Measurements from ENCODE around the gene ATG101. TPM values are rescaled to one million over a fixed set of nuclear protein-coding genes. Genes with fewer than 3 reads are reported as not detected.

Gene ATG101
- polyA plus RNA-seq, 1 donor from 2014 or later: 53.9 TPM

- no peak overlapping the region for H2AFZ ChIP-seq (ENCODE audit: low read depth, low read length)
- no peak overlapping the region for H3K4me2 ChIP-seq (ENCODE audit: low read length)
- no peaks in the 10 kb centered on the region for H3F3A ChIP-seq (ENCODE audit: insufficient read depth, low read length, poor library complexity, severe bottlenecking)
- H3K27ac ChIP-seq (ENCODE audit: low read length): no peak overlapping the region
- no peaks in the 10 kb centered on the region for H3K36me3 ChIP-seq (ENCODE audit: insufficient read depth, low read length)
- no peak overlapping the region for H3K4me3 ChIP-seq (ENCODE audit: low read length)
- H4K20me1 ChIP-seq (ENCODE audit: insufficient read depth): no peaks in the 10 kb centered on the region
- no peaks in the 10 kb centered on the region for H3K79me2 ChIP-seq (replicated peaks; ENCODE audit: insufficient read depth, low read length)
- no peaks in the 10 kb centered on the region for H3K9me3 ChIP-seq (ENCODE audit: low read length)
- no peak overlapping the region for H3K9ac ChIP-seq (ENCODE audit: low read length)
- H3K9me2 ChIP-seq (ENCODE audit: insufficient read depth, low read length): no peaks in the 10 kb centered on the region
- no peak for TF ChIP-seq MXI1 (conservative IDR thresholded peaks at IDR 0.05; ENCODE audit: poor library complexity, severe bottlenecking)
- no peak for TF ChIP-seq RAD21 (conservative IDR thresholded peaks at IDR 0.05)
- no peak for TF ChIP-seq CTCF (IDR thresholded peaks at IDR 0.05; ENCODE audit: poor library complexity, severe bottlenecking)
- TF ChIP-seq POLR2AphosphoS5 (IDR thresholded peaks at IDR 0.05): no peak
- TF ChIP-seq REST (IDR thresholded peaks at IDR 0.05; ENCODE audit: borderline replicate concordance): no peak
- TF ChIP-seq TAF1 (IDR thresholded peaks at IDR 0.05; ENCODE audit: low read depth): no peak
- no peak for TF ChIP-seq EZH2 (IDR thresholded peaks at IDR 0.05; ENCODE audit: borderline replicate concordance, insufficient read depth, low read length, poor library complexity, severe bottlenecking)
- TF ChIP-seq SMC3 (conservative IDR thresholded peaks at IDR 0.05; ENCODE audit: poor library complexity): no peak
- TF ChIP-seq EP300 (conservative IDR thresholded peaks at IDR 0.05; ENCODE audit: poor library complexity, severe bottlenecking): no peak
- no peaks in the 10 kb centered on the region for H3K27me3 ChIP-seq (ENCODE audit: insufficient read depth, low read depth, low read length)
These were observed 19.7 kb downstream of the ATG101 start for GRCh38 chr12:52089491-52089890.

GRCh38 chr12:52090291-52090690 is 20.5 kb downstream of the ATG101 start:
- no peaks in the 10 kb centered on the region for H3K36me3 ChIP-seq (ENCODE audit: insufficient read depth, low read length)
- no peak overlapping the region for H3K4me2 ChIP-seq (ENCODE audit: low read length)
- no peaks in the 10 kb centered on the region for H4K20me1 ChIP-seq (ENCODE audit: insufficient read depth)
- H3K4me3 ChIP-seq (ENCODE audit: low read length): no peak overlapping the region
- H3K9ac ChIP-seq (ENCODE audit: low read length): no peak overlapping the region
- H3K9me3 ChIP-seq (ENCODE audit: low read length): no peaks in the 10 kb centered on the region
- no peaks in the 10 kb centered on the region for H3F3A ChIP-seq (ENCODE audit: insufficient read depth, low read length, poor library complexity, severe bottlenecking)
- H3K27me3 ChIP-seq (ENCODE audit: insufficient read depth, low read depth, low read length): no peaks in the 10 kb centered on the region
- no peak overlapping the region for H2AFZ ChIP-seq (ENCODE audit: low read depth, low read length)
- H3K27ac ChIP-seq (ENCODE audit: low read length): no peak overlapping the region
- H3K9me2 ChIP-seq (ENCODE audit: insufficient read depth, low read length): no peaks in the 10 kb centered on the region
- H3K79me2 ChIP-seq (replicated peaks; ENCODE audit: insufficient read depth, low read length): no peaks in the 10 kb centered on the region
- TF ChIP-seq TAF1 (IDR thresholded peaks at IDR 0.05; ENCODE audit: low read depth) (no peak), MXI1 (conservative IDR thresholded peaks at IDR 0.05; ENCODE audit: poor library complexity, severe bottlenecking) (no peak), EZH2 (IDR thresholded peaks at IDR 0.05; ENCODE audit: borderline replicate concordance, insufficient read depth, low read length, poor library complexity, severe bottlenecking) (no peak), EP300 (conservative IDR thresholded peaks at IDR 0.05; ENCODE audit: poor library complexity, severe bottlenecking) (no peak), SMC3 (conservative IDR thresholded peaks at IDR 0.05; ENCODE audit: poor library complexity) (no peak), RAD21 (conservative IDR thresholded peaks at IDR 0.05) (no peak), REST (IDR thresholded peaks at IDR 0.05; ENCODE audit: borderline replicate concordance) (no peak), POLR2AphosphoS5 (IDR thresholded peaks at IDR 0.05) (no peak), CTCF (IDR thresholded peaks at IDR 0.05; ENCODE audit: poor library complexity, severe bottlenecking) (no peak)

Data from neural cell (in vitro differentiated cells).